NT2/D1 (cell line): ENCODE data around the gene UBASH3B.

Source experiments
- YY1 ChIP-seq: IDR thresholded peaks from 2 replicates; pipeline ENCODE4 v1.6.1; 2011; ENCODE audit not compliant: insufficient read length, insufficient read depth
- ZNF274 ChIP-seq: IDR thresholded peaks from 2 replicates; pipeline ENCODE4 v1.6.1; 2011; ENCODE audit warnings: mild to moderate bottlenecking, low read depth, low read length

GRCh38 chr11:122773781-122774266 is 118.3 kb downstream of the UBASH3B start:
- no peak for TF ChIP-seq YY1
- no peak for TF ChIP-seq ZNF274
